SK-N-SH treated with all-trans-retinoic acid at 6 μM for 48 hours (cell line): ENCODE data around the gene RHBDF2.

ENCODE experiments used
- ATAC-seq: fragments of 200-7000 bp; cut with Tn5 transposase; 3 replicates; pipeline ENCODE4 v1.9.1; 2020; ENCODE audit warnings: mild to moderate bottlenecking, moderate library complexity
- ARNTL ChIP-seq: fragments of 450-650 bp; formaldehyde crosslinking; IDR thresholded peaks from 2 replicates; pipeline ENCODE4 v1.5.0; 2020; ENCODE audit warnings: low read depth, mild to moderate bottlenecking, moderate library complexity, borderline replicate concordance
- BACH2 ChIP-seq: fragments of 250-450 bp; sonication (Bioruptor Pico); IDR thresholded peaks from 2 replicates; pipeline ENCODE4 v1.9.0; 2021; ENCODE audit warnings: mild to moderate bottlenecking, borderline replicate concordance
- CSDC2 ChIP-seq: fragments of 250-450 bp; sonication (Bioruptor Pico); IDR thresholded peaks from 2 replicates; pipeline ENCODE4 v1.5.0; 2020; ENCODE audit warnings: mild to moderate bottlenecking, moderate library complexity
- ESRRG ChIP-seq: fragments of 250-450 bp; sonication (Bioruptor Pico); IDR thresholded peaks from 2 replicates; pipeline ENCODE4 v1.6.1; 2021; ENCODE audit warnings: mild to moderate bottlenecking
- GLIS3 ChIP-seq: fragments of 250-450 bp; sonication (Bioruptor Pico); IDR thresholded peaks from 2 replicates; pipeline ENCODE4 v1.5.0; 2020; ENCODE audit warnings: mild to moderate bottlenecking, moderate library complexity
- ISL1 ChIP-seq: fragments of 250-450 bp; sonication (Bioruptor Pico); IDR thresholded peaks from 2 replicates; pipeline ENCODE4 v2.1.2; 2022; ENCODE audit warnings: mild to moderate bottlenecking, moderate library complexity
- OSR1 ChIP-seq: fragments of 250-450 bp; sonication (Bioruptor Pico); IDR thresholded peaks from 2 replicates; pipeline ENCODE4 v1.8.0; 2022; ENCODE audit warnings: moderate library complexity, mild to moderate bottlenecking, inconsistent platforms
- PPARA ChIP-seq: fragments of 250-450 bp; sonication (Bioruptor Pico); IDR thresholded peaks from 2 replicates; pipeline ENCODE4 v1.5.0; 2020; ENCODE audit warnings: mild to moderate bottlenecking, borderline replicate concordance
- RARB ChIP-seq: fragments of 250-450 bp; sonication (Bioruptor Pico); IDR thresholded peaks from 2 replicates; pipeline ENCODE4 v1.8.0; 2021; ENCODE audit warnings: mild to moderate bottlenecking, moderate library complexity
- SNAI2 ChIP-seq: fragments of 250-450 bp; sonication (Bioruptor Pico); IDR thresholded peaks from 2 replicates; pipeline ENCODE4 v1.5.0; 2020; ENCODE audit warnings: mild to moderate bottlenecking, moderate library complexity
- TCF4 ChIP-seq: fragments of 250-450 bp; sonication (Bioruptor Pico); IDR thresholded peaks from 2 replicates; pipeline ENCODE4 v1.8.0; 2021; ENCODE audit warnings: mild to moderate bottlenecking, moderate library complexity, borderline replicate concordance
- TOX ChIP-seq: fragments of 250-450 bp; sonication (Bioruptor Pico); IDR thresholded peaks from 2 replicates; pipeline ENCODE4 v1.8.0; 2021; ENCODE audit warnings: mild to moderate bottlenecking, moderate library complexity, borderline replicate concordance
- ZC3H10 ChIP-seq: fragments of 250-450 bp; sonication (Bioruptor Pico); IDR thresholded peaks from 2 replicates; pipeline ENCODE4 v1.5.1; 2021; ENCODE audit warnings: mild to moderate bottlenecking, moderate library complexity
- ZFP3 ChIP-seq: fragments of 250-450 bp; sonication (Bioruptor Pico); IDR thresholded peaks from 2 replicates; pipeline ENCODE4 v1.5.0; 2020; ENCODE audit warnings: mild to moderate bottlenecking, moderate library complexity
- ZNF565 ChIP-seq: fragments of 450-650 bp; formaldehyde crosslinking; conservative IDR thresholded peaks from 2 replicates; pipeline ENCODE4 v1.5.0; 2020; ENCODE audit warnings: low read depth, mild to moderate bottlenecking, moderate library complexity
- ZNF70 ChIP-seq: fragments of 450-650 bp; formaldehyde crosslinking; IDR thresholded peaks from 2 replicates; pipeline ENCODE4 v1.5.0; 2020; ENCODE audit warnings: mild to moderate bottlenecking, moderate library complexity
- ZNF8 ChIP-seq: fragments of 450-650 bp; formaldehyde crosslinking; IDR thresholded peaks from 2 replicates; pipeline ENCODE4 v1.5.0; 2020; ENCODE audit warnings: mild to moderate bottlenecking, moderate library complexity
- TF ChIP-seq, protein P1 (sequence below): fragments of 250-450 bp; sonication (Bioruptor Pico); IDR thresholded peaks from 2 replicates; pipeline ENCODE4 v1.8.0; 2020; ENCODE audit warnings: mild to moderate bottlenecking, moderate library complexity, borderline replicate concordance
- TF ChIP-seq, protein P2 (sequence below): fragments of 250-450 bp; sonication (Bioruptor Pico); IDR thresholded peaks from 2 replicates; pipeline ENCODE4 v1.5.1; 2021; ENCODE audit warnings: mild to moderate bottlenecking, moderate library complexity
- TF ChIP-seq, protein P3 (sequence below): fragments of 250-450 bp; sonication (Bioruptor Pico); IDR thresholded peaks from 2 replicates; pipeline ENCODE4 v1.8.0; 2021; ENCODE audit warnings: low read depth, mild to moderate bottlenecking, moderate library complexity, borderline replicate concordance
- TF ChIP-seq, protein P4 (sequence below): fragments of 250-450 bp; sonication (Bioruptor Pico); IDR thresholded peaks from 2 replicates; pipeline ENCODE4 v1.5.0; 2020; ENCODE audit warnings: mild to moderate bottlenecking, moderate library complexity

Gene RHBDF2

DNA sequence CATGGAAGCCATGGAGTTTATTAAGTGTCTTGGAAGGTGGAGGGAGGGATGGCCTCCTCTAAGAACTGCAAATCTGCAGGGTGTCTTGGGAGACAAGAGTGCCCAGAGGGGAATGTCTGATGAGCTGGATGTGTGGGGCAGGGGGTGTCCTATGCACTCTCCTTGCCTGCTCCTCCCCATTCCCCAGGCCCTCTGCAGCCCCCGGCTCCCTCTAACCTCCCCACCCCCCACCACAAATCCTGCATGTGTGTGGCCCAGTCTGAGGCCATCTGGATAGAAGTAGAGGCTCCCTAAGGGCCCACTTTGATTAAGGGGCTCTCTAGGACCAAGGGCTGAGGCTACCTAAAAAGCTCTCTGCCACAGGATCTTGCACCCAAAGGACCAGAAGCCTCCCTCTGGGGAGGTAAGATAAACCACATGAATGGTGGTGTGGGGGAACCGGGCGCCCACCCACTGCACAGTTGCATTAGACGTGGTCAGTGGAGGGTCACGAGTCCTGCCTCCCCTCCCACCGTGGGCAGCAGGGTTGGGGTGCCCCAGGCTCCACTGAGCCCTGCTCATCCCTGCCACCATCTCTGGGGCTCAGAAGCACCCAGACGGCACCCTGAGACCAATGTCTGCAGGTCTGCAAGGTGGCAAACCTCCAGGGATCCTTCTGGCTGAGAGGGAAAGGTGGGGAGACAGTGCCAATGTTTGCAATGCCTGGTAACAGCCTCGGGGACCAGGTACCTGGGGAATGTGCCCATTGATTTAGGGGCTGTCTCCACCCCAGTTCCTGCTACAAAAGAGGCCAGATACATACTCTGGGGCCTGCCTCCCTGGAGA is 33.2 kb downstream of the RHBDF2 start:
- TF ChIP-seq ARNTL (CRISPR knock-in tag) (no peak), OSR1 (no peak), ZNF70 (CRISPR knock-in tag) (no peak), ZNF8 (CRISPR knock-in tag) (no peak), ZC3H10 (no peak), ZNF565 (CRISPR knock-in tag) (no peak), PPARA (no peak), ESRRG (CRISPR knock-in tag) (no peak), TOX (CRISPR knock-in tag) (no peak), CSDC2 (CRISPR knock-in tag) (no peak), ZFP3 (CRISPR knock-in tag) (no peak), ISL1 (CRISPR knock-in tag) (no peak), BACH2 (no peak), GLIS3 (no peak), SNAI2 (no peak), RARB (CRISPR knock-in tag) (no peak), TCF4 (CRISPR knock-in tag) (no peak)
- TF ChIP-seq, protein P1, sequence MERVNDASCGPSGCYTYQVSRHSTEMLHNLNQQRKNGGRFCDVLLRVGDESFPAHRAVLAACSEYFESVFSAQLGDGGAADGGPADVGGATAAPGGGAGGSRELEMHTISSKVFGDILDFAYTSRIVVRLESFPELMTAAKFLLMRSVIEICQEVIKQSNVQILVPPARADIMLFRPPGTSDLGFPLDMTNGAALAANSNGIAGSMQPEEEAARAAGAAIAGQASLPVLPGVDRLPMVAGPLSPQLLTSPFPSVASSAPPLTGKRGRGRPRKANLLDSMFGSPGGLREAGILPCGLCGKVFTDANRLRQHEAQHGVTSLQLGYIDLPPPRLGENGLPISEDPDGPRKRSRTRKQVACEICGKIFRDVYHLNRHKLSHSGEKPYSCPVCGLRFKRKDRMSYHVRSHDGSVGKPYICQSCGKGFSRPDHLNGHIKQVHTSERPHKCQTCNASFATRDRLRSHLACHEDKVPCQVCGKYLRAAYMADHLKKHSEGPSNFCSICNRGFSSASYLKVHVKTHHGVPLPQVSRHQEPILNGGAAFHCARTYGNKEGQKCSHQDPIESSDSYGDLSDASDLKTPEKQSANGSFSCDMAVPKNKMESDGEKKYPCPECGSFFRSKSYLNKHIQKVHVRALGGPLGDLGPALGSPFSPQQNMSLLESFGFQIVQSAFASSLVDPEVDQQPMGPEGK = no peak
- TF ChIP-seq, protein P2, sequence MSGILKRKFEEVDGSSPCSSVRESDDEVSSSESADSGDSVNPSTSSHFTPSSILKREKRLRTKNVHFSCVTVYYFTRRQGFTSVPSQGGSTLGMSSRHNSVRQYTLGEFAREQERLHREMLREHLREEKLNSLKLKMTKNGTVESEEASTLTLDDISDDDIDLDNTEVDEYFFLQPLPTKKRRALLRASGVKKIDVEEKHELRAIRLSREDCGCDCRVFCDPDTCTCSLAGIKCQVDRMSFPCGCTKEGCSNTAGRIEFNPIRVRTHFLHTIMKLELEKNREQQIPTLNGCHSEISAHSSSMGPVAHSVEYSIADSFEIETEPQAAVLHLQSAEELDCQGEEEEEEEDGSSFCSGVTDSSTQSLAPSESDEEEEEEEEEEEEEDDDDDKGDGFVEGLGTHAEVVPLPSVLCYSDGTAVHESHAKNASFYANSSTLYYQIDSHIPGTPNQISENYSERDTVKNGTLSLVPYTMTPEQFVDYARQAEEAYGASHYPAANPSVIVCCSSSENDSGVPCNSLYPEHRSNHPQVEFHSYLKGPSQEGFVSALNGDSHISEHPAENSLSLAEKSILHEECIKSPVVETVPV (CRISPR knock-in tag) = no peak
- TF ChIP-seq, protein P3, sequence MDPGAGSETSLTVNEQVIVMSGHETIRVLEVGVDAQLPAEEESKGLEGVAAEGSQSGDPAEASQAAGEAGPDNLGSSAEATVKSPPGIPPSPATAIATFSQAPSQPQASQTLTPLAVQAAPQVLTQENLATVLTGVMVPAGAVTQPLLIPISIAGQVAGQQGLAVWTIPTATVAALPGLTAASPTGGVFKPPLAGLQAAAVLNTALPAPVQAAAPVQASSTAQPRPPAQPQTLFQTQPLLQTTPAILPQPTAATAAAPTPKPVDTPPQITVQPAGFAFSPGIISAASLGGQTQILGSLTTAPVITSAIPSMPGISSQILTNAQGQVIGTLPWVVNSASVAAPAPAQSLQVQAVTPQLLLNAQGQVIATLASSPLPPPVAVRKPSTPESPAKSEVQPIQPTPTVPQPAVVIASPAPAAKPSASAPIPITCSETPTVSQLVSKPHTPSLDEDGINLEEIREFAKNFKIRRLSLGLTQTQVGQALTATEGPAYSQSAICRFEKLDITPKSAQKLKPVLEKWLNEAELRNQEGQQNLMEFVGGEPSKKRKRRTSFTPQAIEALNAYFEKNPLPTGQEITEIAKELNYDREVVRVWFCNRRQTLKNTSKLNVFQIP (CRISPR knock-in tag) = no peak
- TF ChIP-seq, all 23 proteins: peak for 0
- ATAC-seq = no peak

DNA sequence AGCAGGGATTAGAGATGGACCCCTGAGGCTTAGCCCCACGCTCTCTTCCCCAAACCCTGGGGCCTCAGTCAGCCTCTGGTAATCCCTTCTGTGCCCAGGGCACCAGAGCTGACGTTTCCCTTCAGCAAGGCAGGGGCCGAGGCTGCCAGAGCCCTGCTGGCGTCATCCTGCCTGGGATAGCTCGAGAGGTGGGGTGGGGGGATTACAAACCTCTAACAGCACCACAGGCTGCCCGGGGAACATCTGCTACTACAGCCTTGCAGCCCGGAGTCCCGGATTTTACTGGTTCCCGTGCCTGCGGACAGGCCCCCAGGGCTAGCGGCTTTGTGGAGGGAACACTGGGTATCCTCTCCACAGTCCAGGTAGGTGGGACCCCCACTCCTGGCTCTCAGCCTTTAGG is 33.9 kb downstream of the RHBDF2 start, which contains the start of gene AANAT:
Gene AANAT, plus strand, starts transcription at position 238 of the 400 bp plus-strand sequence. CDS start 1,144 bp downstream, outside the sequence.
- no peak for TF ChIP-seq PPARA
- TF ChIP-seq BACH2 = no peak
- TF ChIP-seq ZNF8 (CRISPR knock-in tag) = no peak
- TF ChIP-seq ZC3H10 = no peak
- no peak for TF ChIP-seq ZFP3 (CRISPR knock-in tag)
- no peak for TF ChIP-seq SNAI2
- TF ChIP-seq, protein P4, sequence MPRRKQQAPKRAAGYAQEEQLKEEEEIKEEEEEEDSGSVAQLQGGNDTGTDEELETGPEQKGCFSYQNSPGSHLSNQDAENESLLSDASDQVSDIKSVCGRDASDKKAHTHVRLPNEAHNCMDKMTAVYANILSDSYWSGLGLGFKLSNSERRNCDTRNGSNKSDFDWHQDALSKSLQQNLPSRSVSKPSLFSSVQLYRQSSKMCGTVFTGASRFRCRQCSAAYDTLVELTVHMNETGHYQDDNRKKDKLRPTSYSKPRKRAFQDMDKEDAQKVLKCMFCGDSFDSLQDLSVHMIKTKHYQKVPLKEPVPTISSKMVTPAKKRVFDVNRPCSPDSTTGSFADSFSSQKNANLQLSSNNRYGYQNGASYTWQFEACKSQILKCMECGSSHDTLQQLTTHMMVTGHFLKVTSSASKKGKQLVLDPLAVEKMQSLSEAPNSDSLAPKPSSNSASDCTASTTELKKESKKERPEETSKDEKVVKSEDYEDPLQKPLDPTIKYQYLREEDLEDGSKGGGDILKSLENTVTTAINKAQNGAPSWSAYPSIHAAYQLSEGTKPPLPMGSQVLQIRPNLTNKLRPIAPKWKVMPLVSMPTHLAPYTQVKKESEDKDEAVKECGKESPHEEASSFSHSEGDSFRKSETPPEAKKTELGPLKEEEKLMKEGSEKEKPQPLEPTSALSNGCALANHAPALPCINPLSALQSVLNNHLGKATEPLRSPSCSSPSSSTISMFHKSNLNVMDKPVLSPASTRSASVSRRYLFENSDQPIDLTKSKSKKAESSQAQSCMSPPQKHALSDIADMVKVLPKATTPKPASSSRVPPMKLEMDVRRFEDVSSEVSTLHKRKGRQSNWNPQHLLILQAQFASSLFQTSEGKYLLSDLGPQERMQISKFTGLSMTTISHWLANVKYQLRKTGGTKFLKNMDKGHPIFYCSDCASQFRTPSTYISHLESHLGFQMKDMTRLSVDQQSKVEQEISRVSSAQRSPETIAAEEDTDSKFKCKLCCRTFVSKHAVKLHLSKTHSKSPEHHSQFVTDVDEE (CRISPR knock-in tag) = no peak
- TF ChIP-seq, protein P2 (CRISPR knock-in tag) = no peak
- no peak for TF ChIP-seq OSR1
- no peak for ATAC-seq

DNA sequence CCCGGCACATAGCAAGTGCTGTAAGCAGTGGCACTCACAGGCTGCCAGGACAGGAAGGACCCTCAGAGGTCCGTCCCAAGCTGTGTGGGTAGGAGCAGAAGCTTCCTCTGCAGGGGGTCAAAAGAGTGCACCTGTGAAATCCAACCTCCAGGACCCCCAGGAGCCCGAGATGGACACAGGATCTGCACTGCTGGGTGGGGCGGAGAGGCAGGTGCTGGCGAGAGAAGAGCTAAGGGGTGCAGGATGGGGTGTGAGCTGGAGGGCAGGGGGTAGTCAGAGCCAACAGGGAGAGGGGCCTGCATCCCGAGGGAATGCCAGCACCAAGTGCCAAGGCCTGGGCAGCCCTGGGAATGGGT is 34.5 kb downstream of the RHBDF2 start:
- TF ChIP-seq, protein P1 = no peak
- no peak for TF ChIP-seq ZNF8 (CRISPR knock-in tag)
- no peak for TF ChIP-seq ZFP3 (CRISPR knock-in tag)
- TF ChIP-seq, protein P4 (CRISPR knock-in tag) = no peak
- no peak for ATAC-seq
